Activated CD4-positive, alpha-beta T cell treated with anti-CD3 and anti-CD28 coated beads for 48 hours (primary cell): ENCODE data around the gene EGR1.

Source experiments
- DNase-seq: peaks from one replicate; pipeline ENCODE4 v3.0.0-alpha.2; 2020

Gene EGR1

GRCh38 chr5:138515556-138516245 lies 50.4 kb downstream of the EGR1 start:
- no peak for DNase-seq

- DNase-seq: no peak
Observed at GRCh38 chr5:138517437-138517836, 52.2 kb downstream of the EGR1 start.
